ENCODE data around the gene BABAM2. TPM values are rescaled to one million over a fixed set of nuclear protein-coding genes. Genes with fewer than 3 reads are reported as not detected.

Gene BABAM2
- total and polyA plus RNA-seq, 2 experiments from 2014 or later = 28.8 to 43.6 TPM

DNA sequence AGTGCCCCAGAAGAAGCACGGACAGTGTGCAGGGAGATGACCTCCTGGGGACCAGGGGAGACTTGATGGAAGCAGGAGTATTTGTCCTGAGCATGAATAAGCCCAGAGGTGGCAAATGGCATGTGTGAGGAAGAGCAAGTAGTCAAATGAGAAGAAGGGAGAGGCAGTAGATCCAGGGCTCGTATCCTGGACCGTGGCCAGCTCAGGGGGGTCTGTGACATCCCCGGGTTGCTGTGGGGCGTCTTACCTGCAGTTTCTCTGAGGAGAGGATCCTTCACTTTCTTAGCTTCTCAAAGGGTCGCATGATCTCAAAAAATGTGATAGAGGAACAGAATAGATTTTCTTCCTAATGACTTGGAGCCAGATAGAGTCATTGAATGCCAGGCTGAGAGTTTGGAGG is 445.1 kb downstream of the BABAM2 start:
- Histone ChIP-seq H3K9me3 (ENCODE audit: low read depth) (no peaks in the 10 kb centered on the region), H3K27ac (no peak overlapping the region), H3K4me1 (ENCODE audit: insufficient read depth) (peaks cover 42% of the 10 kb centered on the region), H3K36me3 (replicated peaks; ENCODE audit: insufficient read depth, low read depth) (no peaks in the 10 kb centered on the region), H3K9me2 (replicated peaks; ENCODE audit: insufficient read depth) (no peaks in the 10 kb centered on the region), H3K4me2 (no peak overlapping the region), H3K4me3 (no peak overlapping the region), H4K20me1 (ENCODE audit: insufficient read depth, poor library complexity, severe bottlenecking) (no peaks in the 10 kb centered on the region), H2AFZ (no peak overlapping the region), H3K79me2 (no peaks in the 10 kb centered on the region), H3K27me3 (no peaks in the 10 kb centered on the region)
- DNase-seq (ENCODE audit: low spot score) = no peak
- TF ChIP-seq EZH2phosphoT487 (IDR thresholded peaks at IDR 0.05; ENCODE audit: low read depth, severe bottlenecking, unreplicated experiment) = no peak
- WGBS (ENCODE audit: low lambda C conversion rate, missing lambda C conversion rate) = 98% methylated on average over 6 of the region's 6 CpGs

- no peaks in the 10 kb centered on the region for H3K36me3 ChIP-seq (replicated peaks; ENCODE audit: insufficient read depth, low read depth)
- peaks cover 49% of the 10 kb centered on the region for H3K4me1 ChIP-seq (ENCODE audit: insufficient read depth)
- no peaks in the 10 kb centered on the region for H4K20me1 ChIP-seq (ENCODE audit: insufficient read depth, poor library complexity, severe bottlenecking)
- no peak overlapping the region for H3K27ac ChIP-seq
- H3K79me2 ChIP-seq = no peaks in the 10 kb centered on the region
- no peaks in the 10 kb centered on the region for H3K27me3 ChIP-seq
- no peaks in the 10 kb centered on the region for H3K9me2 ChIP-seq (replicated peaks; ENCODE audit: insufficient read depth)
- DNase-seq (ENCODE audit: low spot score) = no peak
- no peaks in the 10 kb centered on the region for H3K9me3 ChIP-seq (ENCODE audit: low read depth)
- no peak overlapping the region for H2AFZ ChIP-seq
- TF ChIP-seq EZH2phosphoT487 (IDR thresholded peaks at IDR 0.05; ENCODE audit: low read depth, severe bottlenecking, unreplicated experiment) (no peak), EZH2 (IDR thresholded peaks at IDR 0.05; ENCODE audit: borderline replicate concordance) (no peak), CTCF (IDR thresholded peaks at IDR 0.05; ENCODE audit: poor library complexity) (no peak)
- no peak overlapping the region for H3K4me3 ChIP-seq
- no peak overlapping the region for H3K4me2 ChIP-seq
- WGBS (ENCODE audit: low lambda C conversion rate, missing lambda C conversion rate) = 94% methylated on average over 13 of the region's 13 CpGs
Measured at GRCh38 chr2:28336264-28336980, 445.9 kb downstream of the BABAM2 start.

- over 99% methylated on average over 16 of the region's 16 CpGs for WGBS (ENCODE audit: low lambda C conversion rate, missing lambda C conversion rate)
- no peak overlapping the region for H2AFZ ChIP-seq
- H3K9me2 ChIP-seq (replicated peaks; ENCODE audit: insufficient read depth) = no peaks in the 10 kb centered on the region
- no peak overlapping the region for H3K4me3 ChIP-seq
- no peaks in the 10 kb centered on the region for H4K20me1 ChIP-seq (ENCODE audit: insufficient read depth, poor library complexity, severe bottlenecking)
- H3K79me2 ChIP-seq = no peaks in the 10 kb centered on the region
- peaks cover 55% of the 10 kb centered on the region for H3K4me1 ChIP-seq (ENCODE audit: insufficient read depth)
- no peaks in the 10 kb centered on the region for H3K36me3 ChIP-seq (replicated peaks; ENCODE audit: insufficient read depth, low read depth)
- H3K9me3 ChIP-seq (ENCODE audit: low read depth) = no peaks in the 10 kb centered on the region
- no peak overlapping the region for H3K4me2 ChIP-seq
- DNase-seq (ENCODE audit: low spot score) = no peak
- no peaks in the 10 kb centered on the region for H3K27me3 ChIP-seq
- peak overlapping the region; percentile 89 for H3K27ac ChIP-seq
- TF ChIP-seq EZH2phosphoT487 (IDR thresholded peaks at IDR 0.05; ENCODE audit: low read depth, severe bottlenecking, unreplicated experiment) (no peak), EZH2 (IDR thresholded peaks at IDR 0.05; ENCODE audit: borderline replicate concordance) (no peak), CTCF (IDR thresholded peaks at IDR 0.05; ENCODE audit: poor library complexity) (no peak)
Measured at GRCh38 chr2:28336982-28337627, 446.6 kb downstream of the BABAM2 start.

All from hepatocyte (in vitro differentiated cells).